ENCODE results near the gene RPS6KB2. TPM values are rescaled to one million over a fixed set of nuclear protein-coding genes. Genes with fewer than 3 reads are reported as not detected.

RPS6KB2 gene
- total and polyA plus RNA-seq, 7 donors = 27.1 to 70.2 (median 55.9) TPM

- Histone ChIP-seq H3K36me3 (no peaks in the 10 kb centered on the region), H3K9me3 (no peaks in the 10 kb centered on the region), H3K4me3 (no peak overlapping the region), H3K27ac (no peak overlapping the region), H3K4me1 (peaks cover 0 to 18% (median 13%) of the 10 kb centered on the region in 4 donors), H3K27me3 (no peaks in the 10 kb centered on the region)
- intact Hi-C loops (cut with DNase I) = loop anchor here (1.0 to 5.0 kb wide), 3 partner anchors 25 to 115 kb away; partner anchors contain the start of gene GRK2
- 43 to 48% methylated on average over 16 of the region's 16 CpGs for WGBS, 2 donors
- DNase-seq = peak; percentile 90
- TF ChIP-seq CTCF (IDR thresholded peaks at IDR 0.05) (peak; percentile 98 to 99 (median 98)), EP300 (IDR thresholded peaks at IDR 0.05) (no peak)
Observed at GRCh38 chr11:67382276-67383136, 45.8 kb upstream of the RPS6KB2 start.

- no peak overlapping the region for H3K4me3 ChIP-seq
- DNase-seq = no peak
- H3K36me3 ChIP-seq = no peaks in the 10 kb centered on the region
- H3K4me1 ChIP-seq = peaks cover 0 to 18% (median 13%) of the 10 kb centered on the region in 4 donors
- H3K9me3 ChIP-seq = no peaks in the 10 kb centered on the region
- 17 to 63% methylated on average over 3 of the region's 3 CpGs for WGBS, 2 donors
- no peak for TF ChIP-seq EP300 (IDR thresholded peaks at IDR 0.05)
- no peak for TF ChIP-seq POLR2A (IDR thresholded peaks at IDR 0.05)
- TF ChIP-seq CTCF (IDR thresholded peaks at IDR 0.05) = no peak
- no peak for TF ChIP-seq POLR2AphosphoS5 (IDR thresholded peaks at IDR 0.05)
- peak overlapping the region in 2 of 4 donors; percentile 41 to 46 for H3K27ac ChIP-seq
- intact Hi-C loops (cut with DNase I) = loop anchor here (5.0 kb wide), 1 partner anchor 118 kb away; the partner anchor contains the start of gene GRK2
- H3K27me3 ChIP-seq = no peaks in the 10 kb centered on the region
Observed at GRCh38 chr11:67384851-67385366, 43.4 kb upstream of the RPS6KB2 start.

GRCh38 chr11:67387069-67387468, 41.2 kb upstream of the RPS6KB2 start:
- Histone ChIP-seq H3K36me3 (no peaks in the 10 kb centered on the region), H3K4me1 (peaks cover 0 to 32% (median 24%) of the 10 kb centered on the region in 4 donors), H3K27ac (no peak overlapping the region), H3K4me3 (no peak overlapping the region), H3K9me3 (no peaks in the 10 kb centered on the region), H3K27me3 (no peaks in the 10 kb centered on the region)
- TF ChIP-seq CTCF (IDR thresholded peaks at IDR 0.05) = no peak
- TF ChIP-seq POLR2AphosphoS5 (IDR thresholded peaks at IDR 0.05) = no peak
- TF ChIP-seq EP300 (IDR thresholded peaks at IDR 0.05) = no peak
- no peak for TF ChIP-seq POLR2A (IDR thresholded peaks at IDR 0.05)
- intact Hi-C loops (cut with DNase I) = no loop called here
- WGBS, 2 donors = 47 to 66% methylated on average over 9 of the region's 9 CpGs
- no peak for DNase-seq

- 69 to 72% methylated on average over 6 of the region's 6 CpGs for WGBS, 2 donors
- DNase-seq = no peak
- TF ChIP-seq CTCF (IDR thresholded peaks at IDR 0.05) = no peak
- TF ChIP-seq POLR2AphosphoS5 (IDR thresholded peaks at IDR 0.05) = no peak
- no peak for TF ChIP-seq EP300 (IDR thresholded peaks at IDR 0.05)
- H3K4me1 ChIP-seq = peaks cover 0 to 32% (median 26%) of the 10 kb centered on the region in 4 donors
- no peak overlapping the region for H3K4me3 ChIP-seq
- H3K36me3 ChIP-seq = no peaks in the 10 kb centered on the region
- intact Hi-C loops (cut with DNase I) = no loop called here
- no peaks in the 10 kb centered on the region for H3K27me3 ChIP-seq
- H3K9me3 ChIP-seq = no peaks in the 10 kb centered on the region
- H3K27ac ChIP-seq = no peak overlapping the region
Observed at GRCh38 chr11:67387518-67387917, 40.8 kb upstream of the RPS6KB2 start.
